GM21619 (cell line): ENCODE measurements around the gene CES5A.
"Not testable (repeated sequence)": the region's sequence is repeated elsewhere in the genome, so short reads cannot be mapped to it uniquely, and the experiment has no call there.

Source experiments
- ATAC-seq: cut with Tn5 transposase; IDR thresholded peaks from one replicate; pipeline ENCODE4 v1.9.1; 2021; ENCODE audit not compliant: unreplicated experiment

The CES5A gene

GRCh38 chr16:55830658-55831294, 44.4 kb downstream of the CES5A start:
- ATAC-seq: no peak

- not testable (repeated sequence) for ATAC-seq
Observed at GRCh38 chr16:55829232-55829631, 45.9 kb downstream of the CES5A start.

GRCh38 chr16:55828680-55829079, 46.5 kb downstream of the CES5A start:
- no peak for ATAC-seq

- ATAC-seq: no peak
Observed at GRCh38 chr16:55825115-55825728, 50.0 kb downstream of the CES5A start.

GRCh38 chr16:55824473-55825000, 50.6 kb downstream of the CES5A start:
- ATAC-seq: no peak

- ATAC-seq: no peak
Observed at GRCh38 chr16:55822280-55822810, 52.8 kb downstream of the CES5A start.

- no peak for ATAC-seq
Observed at GRCh38 chr16:55821210-55821609, 54.0 kb downstream of the CES5A start.

- no peak for ATAC-seq
Observed at GRCh38 chr16:55820615-55821014, 54.6 kb downstream of the CES5A start.

- no peak for ATAC-seq
Observed at GRCh38 chr16:55817236-55817912, 57.8 kb downstream of the CES5A start.

GRCh38 chr16:55816222-55816621, 59.0 kb downstream of the CES5A start:
- not testable (repeated sequence) for ATAC-seq

- ATAC-seq: no peak
Observed at GRCh38 chr16:55815320-55815719, 59.9 kb downstream of the CES5A start.

GRCh38 chr16:55814174-55814573, 61.0 kb downstream of the CES5A start:
- ATAC-seq: not testable (repeated sequence)

- ATAC-seq: not testable (repeated sequence)
Observed at GRCh38 chr16:55813730-55814129, 61.4 kb downstream of the CES5A start.

GRCh38 chr16:55812951-55813350, 62.2 kb downstream of the CES5A start:
- ATAC-seq: no peak

GRCh38 chr16:55811811-55812210, 63.4 kb downstream of the CES5A start:
- no peak for ATAC-seq

GRCh38 chr16:55810451-55810961, 64.7 kb downstream of the CES5A start:
- no peak for ATAC-seq

- no peak for ATAC-seq
Observed at GRCh38 chr16:55809851-55810250, 65.3 kb downstream of the CES5A start.

GRCh38 chr16:55809386-55809785, 65.8 kb downstream of the CES5A start:
- no peak for ATAC-seq

GRCh38 chr16:55808286-55808685, 66.9 kb downstream of the CES5A start:
- not testable (repeated sequence) for ATAC-seq

GRCh38 chr16:55805104-55805503, 70.1 kb downstream of the CES5A start:
- ATAC-seq: not testable (repeated sequence)

GRCh38 chr16:55803681-55804080, 71.5 kb downstream of the CES5A start:
- ATAC-seq: not testable (repeated sequence)
